Fibroblast of pulmonary artery (primary cell): ENCODE data around the gene SIM1.

Source experiments
- DNase-seq: peaks from one replicate; pipeline ENCODE4 v3.0.0-alpha.2; 2010; ENCODE audit warnings: low read depth
- H3K4me3 ChIP-seq: replicated peaks from 2 replicates; pipeline ENCODE4 v1.5.1; 2011; ENCODE audit warnings: low read depth, mild to moderate bottlenecking, control low read depth, low read length, moderate library complexity
- CTCF ChIP-seq: IDR thresholded peaks from 2 replicates; pipeline ENCODE4 v1.5.1; 2011; ENCODE audit warnings: mild to moderate bottlenecking, control low read depth, low read length, inconsistent platforms; ENCODE audit errors: missing control alignments

SIM1 gene

GRCh38 chr6:100465701-100466409 is 1.1 kb upstream of the SIM1 start:
- no peak for TF ChIP-seq CTCF
- no peak overlapping the region for H3K4me3 ChIP-seq
- no peak for DNase-seq

- no peak for DNase-seq
- no peak for TF ChIP-seq CTCF
- no peak overlapping the region for H3K4me3 ChIP-seq
These were observed 414 bp downstream of the SIM1 start for GRCh38 chr6:100464162-100464851.

- TF ChIP-seq CTCF: no peak
- H3K4me3 ChIP-seq: no peak overlapping the region
- DNase-seq: no peak
These were observed 1.0 kb downstream of the SIM1 start for GRCh38 chr6:100463630-100464161.

- no peak for TF ChIP-seq CTCF
- no peak overlapping the region for H3K4me3 ChIP-seq
- no peak for DNase-seq
These were observed 1.8 kb downstream of the SIM1 start for GRCh38 chr6:100462706-100463629.

- no peak for DNase-seq
- TF ChIP-seq CTCF: no peak
- no peak overlapping the region for H3K4me3 ChIP-seq
These were observed 2.6 kb downstream of the SIM1 start for GRCh38 chr6:100461917-100462705.

- no peak for TF ChIP-seq CTCF
These were observed 3.3 kb downstream of the SIM1 start for GRCh38 chr6:100461278-100461916.

More at GRCh38 chr6:100461278-100461916, 3.3 kb downstream of the SIM1 start:
- H3K4me3 ChIP-seq: no peak overlapping the region
- no peak for DNase-seq
